Measurements from ENCODE around the gene PTPRM.

Gene PTPRM

DNA sequence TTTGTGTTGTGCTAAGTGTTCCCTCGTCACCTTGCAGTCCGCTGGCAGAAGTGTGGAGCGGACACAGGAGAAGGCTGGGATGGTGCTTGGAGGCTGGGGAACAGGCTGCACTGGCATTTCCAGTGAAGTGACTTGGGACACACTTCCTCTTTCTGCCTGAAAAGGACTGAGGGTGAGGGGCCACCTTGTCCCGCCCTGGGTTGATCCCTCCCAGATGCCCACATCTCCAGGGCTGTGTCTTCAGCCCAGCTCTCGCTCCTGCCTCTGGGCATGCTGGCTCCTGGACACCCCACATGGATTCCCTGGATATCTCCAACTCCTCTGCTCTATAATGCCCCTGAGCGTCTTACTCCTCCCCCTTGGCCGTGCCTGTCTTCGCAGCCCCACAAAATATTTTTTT is 412.6 kb downstream of the PTPRM start:
- no peak overlapping the region for H3K27ac ChIP-seq
- TF ChIP-seq CTCF (conservative IDR thresholded peaks at IDR 0.05) = no peak

- no peak; the same call in 1 of the 2 replicates for TF ChIP-seq CTCF (conservative IDR thresholded peaks at IDR 0.05)
- no peak overlapping the region for H3K27ac ChIP-seq
Observed at GRCh38 chr18:7980136-7980535, 413.0 kb downstream of the PTPRM start.

DNA sequence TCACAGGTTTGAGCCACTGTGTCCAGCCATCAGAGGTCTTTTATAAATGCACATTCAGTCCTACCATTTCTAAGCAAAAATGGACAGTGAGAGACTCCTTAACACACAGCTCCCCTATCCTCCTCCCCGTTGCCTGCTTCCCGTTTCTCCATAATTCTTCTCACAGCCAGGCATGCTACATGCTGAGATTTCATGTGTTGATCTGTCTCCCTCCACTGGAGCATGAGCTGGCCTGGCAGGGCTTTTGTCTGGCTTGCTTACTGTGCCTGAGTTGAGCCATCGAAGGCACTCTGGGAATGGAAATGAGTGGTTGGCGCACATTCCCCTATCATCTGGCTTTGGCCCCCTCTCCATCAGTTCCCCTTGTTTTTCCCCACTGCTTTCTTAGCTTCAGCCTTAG is 413.5 kb downstream of the PTPRM start:
- no peak overlapping the region for H3K27ac ChIP-seq
- TF ChIP-seq CTCF (conservative IDR thresholded peaks at IDR 0.05) = no peak

DNA sequence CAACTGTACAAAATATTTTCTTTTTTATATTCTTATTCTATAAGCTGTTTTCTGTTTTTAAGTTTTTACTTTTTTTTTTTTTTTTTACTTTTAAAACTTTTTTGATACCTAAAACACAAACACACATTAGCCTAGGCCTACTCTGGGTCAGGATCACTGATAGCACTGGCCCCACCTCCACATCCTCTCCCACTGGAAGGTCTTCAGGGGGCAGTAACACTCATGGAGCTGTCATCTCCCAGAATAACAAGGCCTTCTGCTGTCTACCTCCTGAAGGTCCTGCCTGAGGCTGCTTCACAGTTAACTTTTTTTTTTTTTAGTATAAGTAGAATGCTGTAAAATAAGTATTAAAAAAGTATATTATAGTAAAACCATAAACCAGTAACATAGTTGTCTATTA is 415.1 kb downstream of the PTPRM start:
- H3K27ac ChIP-seq = no peak overlapping the region
- TF ChIP-seq CTCF (conservative IDR thresholded peaks at IDR 0.05) = no peak

DNA sequence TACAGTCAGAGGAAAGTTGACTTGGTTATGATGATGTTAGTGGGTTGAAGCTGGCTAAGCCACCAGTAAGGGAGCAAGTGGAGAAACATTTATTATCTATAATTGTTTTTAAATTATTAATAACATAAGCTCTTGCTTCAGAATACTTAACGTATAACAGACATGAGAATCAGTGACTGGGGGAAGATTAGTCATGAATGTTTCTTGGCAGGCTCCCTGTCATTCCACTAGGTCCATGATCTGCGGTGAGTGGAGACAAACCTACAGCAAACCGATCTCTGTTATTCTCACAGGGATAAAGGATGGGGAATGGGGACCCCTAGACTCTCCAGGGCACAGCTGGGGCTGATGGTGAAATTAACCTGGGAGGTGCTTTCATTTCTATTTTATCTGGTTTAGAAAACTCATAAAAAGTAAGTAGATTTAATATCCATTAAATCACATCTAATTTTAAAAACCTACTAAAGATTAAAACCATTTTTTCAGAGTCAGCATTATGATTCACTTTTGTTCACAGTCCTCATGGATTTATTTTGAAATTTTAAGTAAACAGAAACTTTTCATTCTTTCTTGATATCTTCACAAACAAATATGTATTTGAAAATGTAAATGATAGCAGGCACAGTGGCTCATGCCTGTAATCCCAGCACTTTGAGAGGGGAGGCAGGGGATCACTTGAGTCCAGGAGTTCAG is 420.3 kb downstream of the PTPRM start:
- TF ChIP-seq CTCF (conservative IDR thresholded peaks at IDR 0.05) = no peak
- H3K27ac ChIP-seq = no peak overlapping the region

DNA sequence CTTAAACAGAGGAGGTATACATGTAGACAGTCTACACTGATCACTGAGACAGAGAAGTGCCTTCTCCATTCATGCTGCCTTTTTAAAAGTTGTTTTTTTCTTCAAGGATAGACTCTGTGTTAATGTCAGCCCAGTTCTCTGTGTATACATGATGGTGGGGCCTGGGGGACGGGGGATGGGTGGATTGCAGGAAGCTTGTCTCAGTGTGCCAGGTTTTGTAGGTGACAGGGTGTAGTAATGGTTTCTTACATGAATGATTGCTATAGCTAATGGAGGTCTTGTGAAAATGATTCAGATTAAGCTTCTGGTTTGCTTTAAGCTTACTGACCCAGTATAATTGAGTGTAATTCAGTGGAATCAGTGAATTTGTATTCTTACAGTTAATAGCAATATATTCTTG is 423.6 kb downstream of the PTPRM start:
- no peak for TF ChIP-seq CTCF (conservative IDR thresholded peaks at IDR 0.05)
- H3K27ac ChIP-seq = no peak overlapping the region

DNA sequence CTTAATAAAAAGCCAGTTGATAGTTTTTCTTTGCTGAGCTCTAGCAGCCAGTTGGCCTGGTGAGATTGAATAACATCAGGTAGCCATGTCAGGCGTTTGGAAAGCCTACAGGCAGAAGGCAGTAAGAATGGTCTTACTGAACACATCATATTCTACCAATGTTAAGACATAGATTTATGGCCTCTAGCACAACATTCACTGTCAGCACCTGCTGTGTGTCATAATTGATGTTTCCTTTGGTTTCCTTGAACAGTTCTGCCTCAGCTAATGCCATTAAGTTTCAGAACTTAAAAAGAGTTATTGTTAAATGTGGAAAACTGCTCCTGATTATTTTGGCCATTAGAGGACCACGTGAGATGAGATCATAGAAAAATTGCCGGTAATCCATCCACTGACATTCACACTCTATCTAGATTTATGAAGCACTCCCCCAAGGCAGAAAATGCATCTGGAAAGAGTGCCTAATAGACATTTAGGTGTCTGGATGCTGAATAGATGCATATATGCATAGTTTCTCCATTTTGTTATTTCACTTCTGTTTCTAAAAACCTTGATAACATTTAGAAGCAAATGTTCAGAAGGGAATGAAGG is 434.7 kb downstream of the PTPRM start:
- TF ChIP-seq CTCF (conservative IDR thresholded peaks at IDR 0.05) = no peak
- no peak overlapping the region for H3K27ac ChIP-seq
